Measurements from ENCODE around the gene EMC9. TPM values are rescaled to one million over a fixed set of nuclear protein-coding genes. Genes with fewer than 3 reads are reported as not detected.
A peak's percentile ranks its signal among the peaks of the same experiment; 100 is the strongest.

EMC9 gene
- total RNA-seq, 1 experiment from 2014 or later = 49.2 TPM

DNA sequence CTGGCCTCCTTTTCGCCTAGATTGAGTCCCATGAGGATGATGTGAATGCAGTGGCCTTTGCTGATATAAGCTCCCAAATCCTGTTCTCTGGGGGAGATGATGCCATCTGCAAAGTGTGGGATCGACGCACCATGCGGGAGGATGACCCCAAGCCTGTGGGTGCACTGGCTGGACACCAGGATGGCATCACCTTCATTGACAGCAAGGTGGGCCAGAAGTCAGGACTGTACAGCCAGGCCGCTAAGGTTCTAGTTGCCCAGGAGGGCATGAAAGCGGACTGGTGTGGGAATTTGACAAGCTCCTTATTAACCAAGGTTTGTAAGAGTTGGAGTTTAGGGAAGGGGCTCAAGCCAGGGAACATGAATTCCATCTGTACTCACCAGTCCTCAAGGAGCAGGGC lies 21.7 kb downstream of the EMC9 start:
- intact Hi-C loops (cut with micrococcal nuclease) = no loop called here
- Mint-ChIP-seq H3K9me3 (ENCODE audit: unreplicated experiment) (no peaks in the 10 kb centered on the region), H3K36me3 (ENCODE audit: insufficient read depth, unreplicated experiment) (peaks cover 61% of the 10 kb centered on the region), H3K27me3 (ENCODE audit: insufficient read depth, unreplicated experiment) (no peaks in the 10 kb centered on the region), H3K4me3 (ENCODE audit: unreplicated experiment) (no peak overlapping the region), H3K4me1 (ENCODE audit: insufficient read depth, unreplicated experiment) (peaks cover 9% of the 10 kb centered on the region), H3K27ac (ENCODE audit: low read depth, unreplicated experiment) (no peak overlapping the region)
- TF ChIP-seq, protein P1, sequence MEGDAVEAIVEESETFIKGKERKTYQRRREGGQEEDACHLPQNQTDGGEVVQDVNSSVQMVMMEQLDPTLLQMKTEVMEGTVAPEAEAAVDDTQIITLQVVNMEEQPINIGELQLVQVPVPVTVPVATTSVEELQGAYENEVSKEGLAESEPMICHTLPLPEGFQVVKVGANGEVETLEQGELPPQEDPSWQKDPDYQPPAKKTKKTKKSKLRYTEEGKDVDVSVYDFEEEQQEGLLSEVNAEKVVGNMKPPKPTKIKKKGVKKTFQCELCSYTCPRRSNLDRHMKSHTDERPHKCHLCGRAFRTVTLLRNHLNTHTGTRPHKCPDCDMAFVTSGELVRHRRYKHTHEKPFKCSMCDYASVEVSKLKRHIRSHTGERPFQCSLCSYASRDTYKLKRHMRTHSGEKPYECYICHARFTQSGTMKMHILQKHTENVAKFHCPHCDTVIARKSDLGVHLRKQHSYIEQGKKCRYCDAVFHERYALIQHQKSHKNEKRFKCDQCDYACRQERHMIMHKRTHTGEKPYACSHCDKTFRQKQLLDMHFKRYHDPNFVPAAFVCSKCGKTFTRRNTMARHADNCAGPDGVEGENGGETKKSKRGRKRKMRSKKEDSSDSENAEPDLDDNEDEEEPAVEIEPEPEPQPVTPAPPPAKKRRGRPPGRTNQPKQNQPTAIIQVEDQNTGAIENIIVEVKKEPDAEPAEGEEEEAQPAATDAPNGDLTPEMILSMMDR (IDR thresholded peaks at IDR 0.05; ENCODE audit: unreplicated experiment) = no peak
- no TSS peak for BruUV-seq (replicated peaks)
- no peak for DNase-seq (ENCODE audit: unreplicated experiment)
- CTCF ChIA-PET = interaction anchor here (0.5 to 1.7 kb wide), 4 partner anchors 12 to 177 kb away, joined by 3 to 4 read pairs (median 4); no protein-coding TSS in a partner anchor
- POLR2A ChIA-PET = interaction anchor here (6.6 kb wide), 1 partner anchor 17 kb away, joined by 252 read pairs; the partner anchor contains the start of genes EMC9, FITM1 and PSME1

DNA sequence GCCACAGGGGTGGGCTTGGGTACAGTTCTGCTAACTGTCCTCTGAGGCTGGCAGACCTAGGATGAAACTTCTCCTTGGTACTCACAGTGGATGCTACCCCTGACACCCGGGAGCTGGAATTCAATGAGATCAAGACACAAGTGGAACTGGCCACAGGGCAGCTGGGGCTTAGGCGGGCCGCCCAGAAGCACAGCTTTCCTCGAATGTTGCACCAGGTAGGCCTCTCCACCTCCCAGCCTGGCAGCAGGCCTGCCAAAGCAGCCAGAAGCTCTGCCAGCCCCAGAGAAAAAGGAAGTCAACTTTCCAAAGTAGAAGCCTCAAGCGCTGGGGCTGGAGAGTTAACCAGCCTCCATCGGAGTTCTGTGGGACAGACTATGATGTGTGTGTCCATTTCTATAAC lies 24.2 kb downstream of the EMC9 start:
- Mint-ChIP-seq H3K4me3 (ENCODE audit: unreplicated experiment) (no peak overlapping the region), H3K4me1 (ENCODE audit: insufficient read depth, unreplicated experiment) (peaks cover 9% of the 10 kb centered on the region), H3K9me3 (ENCODE audit: unreplicated experiment) (no peaks in the 10 kb centered on the region), H3K27ac (ENCODE audit: low read depth, unreplicated experiment) (no peak overlapping the region), H3K27me3 (ENCODE audit: insufficient read depth, unreplicated experiment) (no peaks in the 10 kb centered on the region), H3K36me3 (ENCODE audit: insufficient read depth, unreplicated experiment) (peaks cover 59% of the 10 kb centered on the region)
- BruUV-seq (replicated peaks) = no TSS peak
- intact Hi-C loops (cut with micrococcal nuclease) = no loop called here
- CTCF ChIA-PET = interaction anchor here (0.6 to 1.8 kb wide), 7 partner anchors 8 to 84 kb away, joined by 3 to 5 read pairs (median 3); partner anchors contain the start of gene IRF9
- POLR2A ChIA-PET = interaction anchor here (3.6 to 6.6 kb wide), 3 partner anchors 9 to 31 kb away, joined by 40 to 252 read pairs (median 114); partner anchors contain the start of genes EMC9, FITM1, PSME1 and PSME2
- DNase-seq (ENCODE audit: unreplicated experiment) = no peak
- TF ChIP-seq, protein P1 (IDR thresholded peaks at IDR 0.05; ENCODE audit: unreplicated experiment) = no peak

DNA sequence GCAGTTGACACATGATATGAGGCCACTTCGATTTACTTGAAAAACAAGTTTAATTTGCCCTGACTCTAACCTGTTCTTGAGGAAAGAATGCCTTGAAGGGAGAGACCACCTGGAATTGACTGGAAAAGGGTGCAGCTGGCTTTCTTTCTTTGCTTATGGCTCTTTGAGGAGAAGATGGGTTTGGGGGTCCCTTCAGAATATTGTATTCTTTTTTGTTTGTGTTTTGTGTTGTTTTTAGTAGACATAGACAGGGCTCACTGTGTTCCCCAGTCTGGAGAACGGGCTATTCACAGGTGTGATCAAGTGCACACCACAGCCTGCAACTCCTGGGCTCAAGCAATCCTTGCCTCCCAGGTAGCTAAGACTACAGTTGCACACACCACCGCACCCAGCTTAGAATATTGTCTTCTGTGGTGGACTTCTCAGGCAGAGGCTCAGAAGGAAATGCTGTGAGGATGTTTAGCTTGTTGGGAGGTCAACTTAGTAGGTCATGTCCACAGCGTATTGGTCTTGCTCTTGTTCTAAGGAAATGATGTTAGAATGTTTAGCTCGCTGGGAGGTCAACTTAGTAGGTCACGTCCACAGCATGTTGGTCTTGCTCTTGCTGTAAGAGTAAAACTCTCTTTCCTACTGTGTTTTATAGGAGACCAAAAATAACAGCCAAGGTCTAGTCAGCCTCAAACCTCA lies 25.1 kb downstream of the EMC9 start:
- peaks cover 9% of the 10 kb centered on the region for H3K4me1 Mint-ChIP-seq (ENCODE audit: insufficient read depth, unreplicated experiment)
- H3K27ac Mint-ChIP-seq (ENCODE audit: low read depth, unreplicated experiment) = peak overlapping the region; percentile 99
- ChIA-PET CTCF (interaction anchor here (0.5 to 2.0 kb wide), 13 partner anchors 7 to 589 kb away, joined by 3 to 5 read pairs (median 3); partner anchors contain the start of gene IRF9), POLR2A (interaction anchor here (0.7 to 6.6 kb wide), 8 partner anchors 8 to 1021 kb away, joined by 3 to 252 read pairs (median 32); partner anchors contain the start of genes ACIN1, C14orf119, CHMP4A and EMC9)
- intact Hi-C loops (cut with micrococcal nuclease) = no loop called here
- peak overlapping the region; percentile 97 for H3K4me3 Mint-ChIP-seq (ENCODE audit: unreplicated experiment)
- TF ChIP-seq, protein P1 (IDR thresholded peaks at IDR 0.05; ENCODE audit: unreplicated experiment) = no peak
- H3K27me3 Mint-ChIP-seq (ENCODE audit: insufficient read depth, unreplicated experiment) = no peaks in the 10 kb centered on the region
- no TSS peak for BruUV-seq (replicated peaks)
- peaks cover 50% of the 10 kb centered on the region for H3K36me3 Mint-ChIP-seq (ENCODE audit: insufficient read depth, unreplicated experiment)
- no peaks in the 10 kb centered on the region for H3K9me3 Mint-ChIP-seq (ENCODE audit: unreplicated experiment)
- DNase-seq (ENCODE audit: unreplicated experiment) = no peak

DNA sequence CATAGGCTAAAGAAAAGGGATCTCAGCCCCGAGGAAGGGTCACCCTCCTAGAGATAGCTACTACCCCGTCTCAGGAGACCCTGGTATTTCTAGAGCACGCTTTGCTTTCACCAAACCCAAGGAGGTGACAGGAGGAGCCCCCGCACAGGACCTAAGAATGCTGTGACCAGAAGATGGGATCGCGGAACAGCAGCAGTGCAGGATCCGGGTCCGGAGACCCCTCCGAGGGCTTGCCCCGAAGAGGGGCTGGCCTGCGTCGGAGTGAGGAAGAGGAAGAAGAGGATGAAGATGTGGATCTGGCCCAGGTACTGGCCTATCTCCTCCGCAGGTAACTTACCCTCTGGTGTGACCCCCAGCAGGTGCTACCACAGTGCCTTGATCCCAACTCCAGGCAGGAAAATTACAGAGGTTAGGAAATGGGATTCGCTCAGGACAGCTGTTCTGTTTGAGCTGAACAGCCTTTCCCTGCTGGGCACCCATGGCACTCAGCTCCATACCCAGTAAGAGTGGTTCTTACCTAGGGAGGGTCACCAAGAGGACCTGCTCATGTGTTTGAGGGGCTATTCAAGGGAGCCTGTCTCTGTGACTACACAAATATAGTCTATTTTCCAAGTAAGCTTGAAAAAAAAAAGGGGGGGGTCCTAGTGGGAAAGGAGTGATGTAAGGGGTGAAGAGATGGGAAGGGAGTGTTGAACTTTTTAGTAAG lies 25.8 kb downstream of the EMC9 start:
- POLR2A ChIA-PET = interaction anchor here (0.7 to 6.6 kb wide), 23 partner anchors 11 to 1159 kb away, joined by 3 to 252 read pairs (median 11); partner anchors contain the start of genes CHMP4A, DHRS4L2, EMC9 and FITM1
- Mint-ChIP-seq H3K36me3 (ENCODE audit: insufficient read depth, unreplicated experiment) (peaks cover 45% of the 10 kb centered on the region), H3K4me1 (ENCODE audit: insufficient read depth, unreplicated experiment) (peaks cover 9% of the 10 kb centered on the region), H3K9me3 (ENCODE audit: unreplicated experiment) (no peaks in the 10 kb centered on the region), H3K27ac (ENCODE audit: low read depth, unreplicated experiment) (peak overlapping the region; percentile 99), H3K27me3 (ENCODE audit: insufficient read depth, unreplicated experiment) (no peaks in the 10 kb centered on the region), H3K4me3 (ENCODE audit: unreplicated experiment) (peak overlapping the region; percentile 97)
- BruUV-seq (replicated peaks) = no TSS peak
- TF ChIP-seq, protein P1 (IDR thresholded peaks at IDR 0.05; ENCODE audit: unreplicated experiment) = no peak
- intact Hi-C loops (cut with micrococcal nuclease) = loop anchor here (2.0 kb wide), 1 partner anchor 31 kb away; the partner anchor contains the start of genes PSME2 and RNF31
- CTCF ChIA-PET = interaction anchor here (0.7 to 2.1 kb wide), 12 partner anchors 13 to 554 kb away, joined by 3 to 8 read pairs (median 4); partner anchors contain the start of genes IRF9, LTB4R2 and PSME2
- DNase-seq (ENCODE audit: unreplicated experiment) = no peak

Measured in MCF 10A (cell line).